Stimulated activated CD4-positive, alpha-beta T cell treated with anti-CD3 and anti-CD28 coated beads, Interleukin-12 subunit alpha, Interleukin-12 subunit beta, amount 100 ng/mL, for 24 hours (primary cell): ENCODE results near the gene GAS7.
"Not testable (repeated sequence)": the region's sequence is repeated elsewhere in the genome, so short reads cannot be mapped to it uniquely, and the experiment has no call there.

Experiments used
- DNase-seq, 2 experiments: peaks; one replicate each; pipeline ENCODE4 v3.0.0-alpha.2; 2020; ENCODE audit warnings: low read depth in 2 of 2

GAS7 gene

GRCh38 chr17:10111907-10112452, 86.4 kb downstream of the GAS7 start:
- no peak for DNase-seq

GRCh38 chr17:10109146-10109545, 89.3 kb downstream of the GAS7 start:
- DNase-seq: no peak

GRCh38 chr17:10107316-10108165, 90.9 kb downstream of the GAS7 start:
- no peak for DNase-seq

- DNase-seq: no peak
Measured at GRCh38 chr17:10106067-10106466, 92.3 kb downstream of the GAS7 start.

- DNase-seq: no peak
Measured at GRCh38 chr17:10105513-10106001, 92.8 kb downstream of the GAS7 start.

GRCh38 chr17:10103712-10104111, 94.7 kb downstream of the GAS7 start:
- DNase-seq: no peak

GRCh38 chr17:10102817-10103216, 95.6 kb downstream of the GAS7 start:
- DNase-seq: no peak

- DNase-seq: no peak
Measured at GRCh38 chr17:10099051-10099571, 99.3 kb downstream of the GAS7 start.

GRCh38 chr17:10096596-10096995, 101.8 kb downstream of the GAS7 start:
- DNase-seq: no peak

GRCh38 chr17:10095295-10095694, 103.1 kb downstream of the GAS7 start:
- not testable (repeated sequence) for DNase-seq

GRCh38 chr17:10094797-10095196, 103.6 kb downstream of the GAS7 start:
- no peak for DNase-seq

- no peak for DNase-seq
Measured at GRCh38 chr17:10092595-10092994, 105.8 kb downstream of the GAS7 start.

- no peak for DNase-seq
Measured at GRCh38 chr17:10091046-10091445, 107.4 kb downstream of the GAS7 start.

- no peak for DNase-seq
Measured at GRCh38 chr17:10089196-10089804, 109.1 kb downstream of the GAS7 start.

GRCh38 chr17:10088444-10088843, 110.0 kb downstream of the GAS7 start:
- no peak for DNase-seq

GRCh38 chr17:10087355-10087754, 111.1 kb downstream of the GAS7 start:
- DNase-seq: no peak

GRCh38 chr17:10083864-10084263, 114.5 kb downstream of the GAS7 start:
- no peak for DNase-seq

GRCh38 chr17:10082795-10083194, 115.6 kb downstream of the GAS7 start:
- no peak for DNase-seq

- no peak for DNase-seq
Measured at GRCh38 chr17:10081571-10082169, 116.7 kb downstream of the GAS7 start.

- no peak for DNase-seq
Measured at GRCh38 chr17:10077561-10078299, 120.7 kb downstream of the GAS7 start.

GRCh38 chr17:10075919-10076318, 122.5 kb downstream of the GAS7 start:
- no peak for DNase-seq

GRCh38 chr17:10073941-10074340, 124.5 kb downstream of the GAS7 start:
- no peak for DNase-seq
